Loucy (cell line): ENCODE results near the gene NEU4.

Experiments used
- H2AFZ ChIP-seq: fragments of 200-600 bp; sonication (generic); 2 replicates; pipeline ENCODE4 v1.6.0; 2016; ENCODE audit warnings: antibody characterized with exemption, mild to moderate bottlenecking, low read length, moderate library complexity
- H3F3A ChIP-seq: fragments of 200-600 bp; 2 replicates; pipeline ENCODE4 v1.6.0; 2016; ENCODE audit warnings: antibody characterized with exemption, low read depth, mild to moderate bottlenecking
- H3K27me3 ChIP-seq: fragments of 200-600 bp; sonication (generic); 2 replicates; pipeline ENCODE4 v1.6.1; 2014; ENCODE audit warnings: low read length, mild to moderate bottlenecking; ENCODE audit not compliant: insufficient read depth, poor library complexity, severe bottlenecking
- H3K36me3 ChIP-seq: fragments of 200-600 bp; sonication (generic); 2 replicates; pipeline ENCODE4 v1.6.1; 2016; ENCODE audit warnings: low read length; ENCODE audit not compliant: insufficient read depth
- H3K4me1 ChIP-seq: fragments of 200-600 bp; sonication (generic); 2 replicates; pipeline ENCODE4 v1.5.1; 2014; ENCODE audit warnings: low read length, mild to moderate bottlenecking; ENCODE audit not compliant: insufficient read depth, poor library complexity, severe bottlenecking
- H3K4me2 ChIP-seq: fragments of 200-600 bp; sonication (generic); 2 replicates; pipeline ENCODE4 v1.6.0; 2014; ENCODE audit warnings: antibody characterized with exemption, low read length, low read depth, mild to moderate bottlenecking; ENCODE audit not compliant: poor library complexity, severe bottlenecking
- H3K4me3 ChIP-seq: fragments of 200-600 bp; sonication (generic); 2 replicates; pipeline ENCODE4 v1.5.1; 2014; ENCODE audit warnings: low read length, mild to moderate bottlenecking, mixed read lengths; ENCODE audit not compliant: poor library complexity, severe bottlenecking
- H3K79me2 ChIP-seq: fragments of 200-600 bp; sonication (generic); 2 replicates; pipeline ENCODE4 v1.6.1; 2014; ENCODE audit warnings: low read length; ENCODE audit not compliant: insufficient read depth
- H3K9ac ChIP-seq: fragments of 200-600 bp; sonication (generic); 2 replicates; pipeline ENCODE4 v1.6.0; 2014; ENCODE audit warnings: mild to moderate bottlenecking, low read depth, low read length, moderate library complexity; ENCODE audit not compliant: poor library complexity, severe bottlenecking
- H3K9me2 ChIP-seq: fragments of 200-600 bp; sonication (generic); replicated peaks from 2 replicates; pipeline ENCODE4 v1.6.1; 2016; ENCODE audit warnings: low read depth, low read length, mixed read lengths
- H3K9me3 ChIP-seq: fragments of 200-600 bp; sonication (generic); 2 replicates; pipeline ENCODE4 v1.6.1; 2014; ENCODE audit warnings: mild to moderate bottlenecking, antibody characterized with exemption, low read length, low read depth; ENCODE audit not compliant: insufficient read depth
- H4K20me1 ChIP-seq: fragments of 200-600 bp; sonication (generic); 2 replicates; pipeline ENCODE4 v1.6.0; 2014; ENCODE audit warnings: antibody characterized with exemption, low read length, mild to moderate bottlenecking; ENCODE audit not compliant: insufficient read depth, poor library complexity, severe bottlenecking
- CTCF ChIP-seq: fragments of 200-600 bp; sonication (generic); conservative IDR thresholded peaks from 2 replicates; pipeline ENCODE4 v1.5.1; 2014; ENCODE audit warnings: mild to moderate bottlenecking, antibody characterized with exemption, low read length
- EZH2phosphoT487 ChIP-seq: fragments of 200-600 bp; IDR thresholded peaks from 2 replicates; pipeline ENCODE4 v1.6.1; 2018; ENCODE audit warnings: antibody characterized with exemption, mild to moderate bottlenecking, moderate library complexity, borderline replicate concordance

The NEU4 gene

GRCh38 chr2:241771286-241772062 lies 37.5 kb upstream of the NEU4 start:
- Histone ChIP-seq H3K9me2 (no peaks in the 10 kb centered on the region), H3K4me3 (no peak overlapping the region), H3K36me3 (no peaks in the 10 kb centered on the region), H3K27me3 (no peaks in the 10 kb centered on the region), H3K79me2 (no peaks in the 10 kb centered on the region), H3K9me3 (no peaks in the 10 kb centered on the region), H3K4me1 (peaks cover 7% of the 10 kb centered on the region), H2AFZ (no peak overlapping the region), H4K20me1 (no peaks in the 10 kb centered on the region), H3F3A (no peaks in the 10 kb centered on the region), H3K9ac (no peak overlapping the region), H3K4me2 (no peak overlapping the region)
- TF ChIP-seq CTCF (no peak), EZH2phosphoT487 (no peak)

- Histone ChIP-seq H3K9ac (no peak overlapping the region), H3F3A (no peaks in the 10 kb centered on the region), H3K4me2 (no peak overlapping the region), H3K36me3 (no peaks in the 10 kb centered on the region), H2AFZ (no peak overlapping the region), H3K4me1 (peaks cover 7% of the 10 kb centered on the region), H3K27me3 (no peaks in the 10 kb centered on the region), H3K9me3 (no peaks in the 10 kb centered on the region), H3K4me3 (no peak overlapping the region), H3K9me2 (no peaks in the 10 kb centered on the region), H4K20me1 (no peaks in the 10 kb centered on the region), H3K79me2 (no peaks in the 10 kb centered on the region)
- TF ChIP-seq EZH2phosphoT487 (no peak), CTCF (no peak)
Observed at GRCh38 chr2:241772063-241772499, 36.9 kb upstream of the NEU4 start.

- no peaks in the 10 kb centered on the region for H3K9me2 ChIP-seq
- H3K4me3 ChIP-seq = no peak overlapping the region
- H3K4me1 ChIP-seq = peaks cover 7% of the 10 kb centered on the region
- no peaks in the 10 kb centered on the region for H3K79me2 ChIP-seq
- no peaks in the 10 kb centered on the region for H3F3A ChIP-seq
- no peaks in the 10 kb centered on the region for H3K36me3 ChIP-seq
- H4K20me1 ChIP-seq = no peaks in the 10 kb centered on the region
- H2AFZ ChIP-seq = no peak overlapping the region
- H3K9me3 ChIP-seq = no peaks in the 10 kb centered on the region
- no peak overlapping the region for H3K9ac ChIP-seq
- no peaks in the 10 kb centered on the region for H3K27me3 ChIP-seq
- H3K4me2 ChIP-seq = no peak overlapping the region
- TF ChIP-seq EZH2phosphoT487 (no peak), CTCF (no peak)
Observed at GRCh38 chr2:241773511-241774418, 35.2 kb upstream of the NEU4 start.
